OCI-M2 (cell line): Measurements from ENCODE around the gene ALPL.

Source experiments
- DNase-seq: peaks from one replicate; lab custom pipeline; 2025; ENCODE audit not compliant: unreplicated experiment; lab: John Stamatoyannopoulos, UW

The ALPL gene

DNA sequence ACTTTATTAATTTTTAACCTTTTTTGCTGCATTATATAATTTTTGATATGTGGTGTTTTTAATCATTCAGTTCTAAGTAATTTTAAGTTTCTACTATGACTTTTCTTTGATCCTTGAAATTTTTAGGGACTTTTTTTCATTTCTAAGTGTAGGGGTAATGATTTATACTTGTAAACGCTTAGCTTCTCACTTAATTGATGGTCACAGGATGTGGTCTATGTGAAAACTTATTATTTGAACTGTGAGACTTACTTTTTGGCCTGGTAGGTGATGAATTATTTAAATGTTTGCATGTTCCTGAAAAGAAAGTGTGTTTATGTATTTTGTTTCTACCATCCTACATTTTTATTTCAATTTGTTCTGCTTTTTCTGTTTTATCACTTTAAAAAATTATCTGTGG is 17.2 kb downstream of the ALPL start:
- DNase-seq, result no peak

GRCh38 chr1:21530368-21531016 is 21.3 kb downstream of the ALPL start:
- DNase-seq, result no peak

DNA sequence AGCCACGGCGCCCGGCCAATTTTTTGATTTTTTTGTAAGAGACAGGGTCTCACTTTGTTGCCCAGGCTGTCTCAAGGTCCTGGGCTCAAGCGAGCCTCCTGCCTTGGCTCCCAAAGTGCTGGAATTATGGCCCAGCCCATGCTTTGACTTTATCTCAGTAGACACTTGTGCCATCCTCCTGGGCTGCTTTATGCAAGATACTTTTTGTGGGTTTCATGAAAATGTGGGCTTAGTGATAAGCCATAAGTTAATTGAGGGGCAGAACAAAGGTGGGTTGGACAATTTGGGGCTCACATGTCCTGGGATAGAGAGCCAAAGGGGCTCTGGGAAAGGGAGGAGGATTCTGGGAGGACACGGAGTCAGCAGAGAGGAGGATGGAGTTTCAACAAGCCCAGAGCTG is 22.0 kb downstream of the ALPL start:
- no peak for DNase-seq

DNA sequence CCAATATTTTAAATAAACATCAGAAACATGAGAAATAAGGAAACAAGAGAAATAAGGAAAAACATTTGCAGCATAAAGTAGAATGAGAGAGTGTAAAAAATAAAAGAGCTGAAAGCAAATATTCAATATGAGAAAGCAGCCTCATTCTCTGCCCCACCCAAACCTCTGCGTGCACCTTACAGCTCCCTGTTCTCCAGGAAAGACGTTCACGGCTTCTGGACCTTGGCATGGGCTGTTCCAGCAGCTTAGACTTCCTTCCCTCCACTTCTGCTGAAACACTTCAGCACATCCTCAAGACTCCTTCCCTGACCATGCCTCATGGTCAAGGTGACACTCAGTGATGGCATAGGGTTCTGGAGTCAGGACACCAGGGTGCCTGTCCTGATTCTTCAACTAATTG is 23.3 kb downstream of the ALPL start:
- DNase-seq, result no peak

- DNase-seq, result no peak
Observed at GRCh38 chr1:21532992-21533534, 23.8 kb downstream of the ALPL start.

DNA sequence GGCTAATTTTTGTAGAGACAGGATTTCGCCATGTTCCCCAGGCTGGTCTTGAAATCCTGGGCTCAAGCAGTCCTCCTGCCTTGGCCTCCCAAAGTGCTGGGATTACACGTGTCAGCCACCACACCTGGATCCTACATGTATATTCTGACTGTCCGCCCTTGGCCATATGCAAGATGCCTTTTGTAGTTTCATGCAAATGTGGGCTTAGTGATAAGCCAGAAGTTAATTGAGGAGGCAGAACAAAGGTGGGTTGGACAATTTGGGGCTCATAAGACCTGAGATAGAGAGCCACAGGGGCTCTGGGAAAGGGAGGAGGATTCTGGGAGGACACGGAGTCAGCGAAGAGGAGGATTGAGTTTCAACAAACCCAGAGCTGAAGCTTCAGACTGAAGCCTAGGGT is 24.9 kb downstream of the ALPL start:
- DNase-seq, result no peak

GRCh38 chr1:21534674-21535378 is 25.6 kb downstream of the ALPL start:
- no peak for DNase-seq

GRCh38 chr1:21536218-21536617 is 27.0 kb downstream of the ALPL start:
- no peak for DNase-seq

GRCh38 chr1:21537511-21537931 is 28.3 kb downstream of the ALPL start:
- no peak for DNase-seq

GRCh38 chr1:21537932-21538630 is 28.9 kb downstream of the ALPL start:
- DNase-seq, result no peak

DNA sequence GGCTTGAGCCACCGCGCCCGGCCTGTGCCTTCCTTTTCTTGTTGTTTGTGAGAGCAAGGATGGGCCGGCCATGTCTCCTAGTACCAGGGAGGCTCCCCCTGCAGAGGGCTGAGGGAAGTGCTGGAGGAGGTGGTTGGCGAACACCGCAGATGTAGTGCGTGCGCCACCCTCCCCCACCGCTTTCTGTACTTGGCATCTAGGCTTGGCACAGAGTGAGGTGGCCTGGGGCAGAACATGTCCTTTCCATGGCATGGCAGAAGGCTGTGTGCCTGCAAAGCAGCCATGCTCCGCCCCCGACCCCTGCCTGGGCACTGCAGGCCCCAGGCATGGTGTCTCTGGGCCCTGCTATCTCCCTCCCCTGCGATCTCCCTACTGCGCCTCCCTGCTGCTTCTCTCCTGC is 30.7 kb downstream of the ALPL start:
- no peak for DNase-seq

DNA sequence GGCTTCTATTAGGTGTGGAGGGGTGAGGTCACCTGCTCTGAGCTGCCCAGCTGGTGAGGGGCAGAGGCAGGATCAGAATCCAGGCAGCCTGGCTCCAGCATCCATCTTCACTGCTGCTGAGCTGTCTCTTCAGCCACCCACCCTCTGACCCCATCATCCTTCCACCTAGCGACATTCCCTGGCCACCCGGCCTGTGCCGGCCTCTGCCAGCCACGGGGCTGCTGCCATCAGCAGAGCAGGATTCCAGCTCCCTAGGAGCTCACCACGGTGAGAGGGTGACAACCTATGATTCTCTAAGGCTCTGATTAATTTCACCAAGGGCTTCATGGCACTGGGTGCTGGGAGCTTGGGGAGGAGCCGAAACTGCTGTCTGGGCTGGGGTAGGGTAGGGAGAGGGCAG is 32.1 kb downstream of the ALPL start:
- DNase-seq, result no peak

DNA sequence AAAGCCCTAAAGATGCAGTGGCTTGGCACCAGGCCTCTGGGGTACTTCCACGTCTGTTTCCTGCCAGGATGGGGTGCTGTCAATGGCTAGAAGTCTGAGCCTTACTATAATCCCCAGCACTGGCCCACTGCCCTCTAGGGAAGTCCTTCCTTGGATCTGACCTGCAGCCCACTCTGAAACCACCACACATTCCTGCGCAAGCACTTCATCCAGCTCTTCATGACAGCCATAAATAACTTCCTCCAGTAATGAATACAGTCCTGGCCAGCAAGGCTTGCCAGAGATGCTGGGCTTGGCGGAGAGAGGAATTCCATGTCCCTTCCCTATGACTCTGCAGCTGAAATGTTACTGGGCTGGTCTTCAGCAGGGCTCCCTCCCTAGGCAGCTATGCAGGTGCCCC is 32.6 kb downstream of the ALPL start:
- no peak for DNase-seq

- no peak for DNase-seq
Observed at GRCh38 chr1:21543598-21543997, 34.4 kb downstream of the ALPL start.

- no peak for DNase-seq
Observed at GRCh38 chr1:21544095-21544494, 34.9 kb downstream of the ALPL start.

DNA sequence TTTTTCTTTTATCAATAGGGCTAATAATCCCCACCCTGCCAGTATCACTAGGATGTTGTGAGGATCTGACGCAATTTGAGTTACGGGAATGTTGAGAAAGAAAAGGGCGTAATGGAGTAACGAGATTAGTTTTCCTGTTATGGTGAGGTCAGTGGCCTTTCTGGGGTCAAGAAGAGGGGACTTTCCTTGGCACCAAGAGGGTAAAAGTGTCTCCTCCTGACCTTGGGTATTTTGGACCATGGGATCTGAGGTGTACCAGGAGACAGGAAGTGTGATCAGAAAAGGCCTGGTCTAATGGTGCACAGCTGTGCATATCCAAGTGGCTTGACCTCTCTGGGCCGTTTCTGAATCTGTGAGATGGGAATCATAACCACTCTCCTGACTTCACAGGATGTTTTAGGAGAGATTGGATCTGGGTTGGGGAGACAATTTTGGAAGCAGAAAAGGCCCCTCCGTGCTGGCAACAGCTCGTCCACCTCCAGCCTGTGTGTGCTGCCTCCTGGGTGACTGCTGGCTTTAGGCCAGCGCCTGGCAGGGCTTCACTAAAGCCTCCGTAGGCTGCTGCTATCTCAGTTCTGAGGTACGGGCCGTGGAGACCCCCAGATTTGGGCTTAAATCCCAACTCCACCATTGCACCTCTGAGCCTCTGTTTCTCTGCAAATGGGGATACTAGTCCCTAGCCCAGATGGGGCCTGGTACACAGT is 37.1 kb downstream of the ALPL start:
- DNase-seq, result no peak

DNA sequence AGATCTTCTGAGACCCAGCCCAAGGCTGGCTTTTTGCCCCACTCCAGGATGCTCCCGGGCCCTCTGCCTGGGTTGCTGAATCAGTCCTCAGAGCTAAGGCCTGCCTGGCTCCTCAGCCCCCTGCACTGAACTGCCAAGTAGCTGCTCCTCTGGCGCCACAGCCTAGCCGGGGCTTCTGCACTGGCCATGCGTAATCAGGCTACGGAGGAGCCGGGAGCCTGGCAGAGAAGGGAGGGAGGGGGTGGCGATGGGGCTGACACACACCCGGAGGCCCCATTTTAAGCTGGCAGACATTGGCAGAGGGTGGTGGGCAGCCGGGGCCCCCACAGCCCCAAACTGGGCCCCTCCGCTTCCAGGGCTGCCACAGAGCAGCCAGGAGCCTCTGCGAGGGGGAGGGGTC is 38.7 kb downstream of the ALPL start:
- DNase-seq, result no peak

DNA sequence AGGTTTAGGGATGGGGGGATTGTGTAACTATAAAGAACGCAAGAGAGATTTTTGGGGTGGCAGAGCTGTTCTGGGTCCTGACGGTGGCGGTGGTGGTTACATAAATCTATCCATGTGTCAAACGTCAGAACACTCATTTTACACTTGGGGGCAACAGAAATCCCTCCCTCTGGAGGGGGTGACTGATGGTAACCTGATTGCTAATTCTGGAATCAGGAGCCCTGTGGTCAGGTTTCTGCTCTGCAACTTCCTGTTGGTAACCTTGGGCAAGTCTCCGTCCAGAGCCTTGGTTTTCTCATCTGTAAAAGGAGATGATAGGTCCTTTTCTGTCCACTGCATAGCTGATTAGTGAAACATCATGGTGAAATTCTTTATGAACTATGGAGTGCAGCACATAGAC is 40.9 kb downstream of the ALPL start:
- no peak for DNase-seq

DNA sequence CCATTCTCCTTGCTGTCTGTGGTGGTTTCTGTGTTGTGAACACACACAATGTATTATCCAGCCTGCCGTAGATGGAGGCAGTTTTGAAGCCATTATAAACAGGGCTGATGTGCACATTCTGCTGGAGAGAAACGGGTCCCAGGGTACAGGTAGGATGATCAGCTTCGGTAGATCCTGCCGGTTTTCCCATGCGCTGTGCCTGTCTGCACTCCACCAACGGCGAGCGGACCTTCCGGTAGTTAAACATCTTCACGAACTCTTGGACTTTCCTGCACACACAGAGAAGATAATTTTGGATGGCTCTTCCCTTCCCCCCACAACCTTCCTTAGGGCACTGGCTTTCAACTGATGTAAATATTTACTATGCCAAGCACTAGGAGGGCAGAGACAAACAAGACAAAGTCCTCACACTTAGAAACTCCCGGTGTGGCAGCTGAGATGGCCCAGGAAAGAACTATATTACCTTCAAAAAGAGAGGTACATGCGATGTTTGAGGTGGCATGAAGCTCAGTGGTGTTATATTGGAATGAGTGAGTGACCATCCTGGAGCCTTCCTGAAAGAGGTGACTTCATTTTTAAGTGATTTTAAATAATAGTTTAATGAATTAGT is 41.7 kb downstream of the ALPL start:
- no peak for DNase-seq

- no peak for DNase-seq
Observed at GRCh38 chr1:21552715-21553114, 43.5 kb downstream of the ALPL start.
